ENCODE data around the gene FKTN. TPM values are rescaled to one million over a fixed set of nuclear protein-coding genes. Genes with fewer than 3 reads are reported as not detected.

Gene FKTN
- total RNA-seq, 1 experiment from 2014 or later: 10.4 TPM

DNA sequence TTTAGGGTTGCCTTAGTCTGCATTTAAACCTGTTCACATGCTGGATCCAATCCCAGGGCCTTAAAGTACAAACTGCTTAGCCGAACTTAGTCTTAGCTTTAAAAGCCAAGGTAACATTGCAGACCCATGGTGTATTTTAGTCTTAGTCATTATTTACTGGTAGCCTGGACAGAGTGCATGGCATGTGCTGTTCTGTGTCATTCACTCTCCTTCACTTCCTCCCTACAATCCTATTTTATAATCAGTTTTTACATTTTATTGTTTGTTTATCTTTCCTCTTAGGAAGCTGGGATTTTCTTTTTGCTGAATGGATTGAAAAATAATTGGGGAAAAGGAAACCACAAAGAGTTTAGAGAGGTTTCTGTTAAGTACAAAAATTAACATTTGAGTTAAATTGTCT is 74.9 kb downstream of the FKTN start:
- DNase-seq (ENCODE audit: low read depth): no peak

- DNase-seq (ENCODE audit: low read depth): no peak
These were observed 75.5 kb downstream of the FKTN start for GRCh38 chr9:105633411-105633810.

DNA sequence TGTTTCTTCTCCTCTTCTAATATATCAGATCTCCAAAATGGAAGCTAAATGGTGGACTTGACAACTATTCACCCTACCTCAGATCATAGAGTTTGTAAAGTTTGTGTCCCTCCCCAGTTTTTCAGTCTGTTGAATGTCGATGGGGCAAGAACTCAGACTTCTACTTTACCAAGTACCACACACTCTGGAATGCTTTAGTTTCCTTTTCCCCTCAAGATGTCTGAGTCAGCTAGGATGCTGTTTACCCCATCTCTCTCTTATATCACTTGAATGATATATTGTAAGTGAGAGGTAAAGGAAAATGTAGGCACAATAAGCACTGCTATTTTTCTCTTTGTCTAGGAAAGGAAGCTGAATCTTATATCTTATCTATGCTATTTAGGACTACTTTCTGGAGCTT is 78.4 kb downstream of the FKTN start:
- no peak for DNase-seq (ENCODE audit: low read depth)

DNA sequence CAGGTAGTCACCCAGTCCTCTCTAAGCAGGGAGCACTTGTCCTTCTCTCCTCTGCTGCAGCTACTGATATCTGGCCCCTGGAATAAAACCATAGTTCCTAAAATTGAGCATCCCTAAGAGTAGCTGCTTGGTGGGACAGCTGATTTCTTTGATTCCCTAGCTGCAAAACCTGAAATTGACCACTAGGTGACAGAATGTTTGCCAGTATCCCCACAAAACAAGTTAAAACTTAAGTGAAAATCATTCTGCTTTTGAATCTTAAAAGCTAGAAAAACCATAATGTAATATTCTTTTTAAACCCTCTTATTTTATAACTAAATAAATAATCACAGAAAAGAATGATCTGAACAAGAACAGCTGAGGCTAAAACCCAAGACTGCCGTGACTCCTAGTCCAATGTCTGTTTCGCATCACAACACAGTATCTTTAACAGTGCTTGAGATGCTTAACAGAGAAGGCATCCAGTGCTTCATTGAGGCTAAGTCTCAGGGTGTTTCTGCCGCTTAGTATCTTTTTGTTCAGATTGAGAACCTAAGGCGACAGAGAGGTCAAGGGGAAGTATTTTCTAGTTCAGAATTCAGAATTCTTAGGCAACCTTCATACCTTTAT is 80.0 kb downstream of the FKTN start:
- DNase-seq (ENCODE audit: low read depth): peak; percentile 20

- DNase-seq (ENCODE audit: low read depth): no peak
These were observed 82.0 kb downstream of the FKTN start for GRCh38 chr9:105639936-105640335.

- no peak for DNase-seq (ENCODE audit: low read depth)
These were observed 85.9 kb downstream of the FKTN start for GRCh38 chr9:105643795-105644194.

DNA sequence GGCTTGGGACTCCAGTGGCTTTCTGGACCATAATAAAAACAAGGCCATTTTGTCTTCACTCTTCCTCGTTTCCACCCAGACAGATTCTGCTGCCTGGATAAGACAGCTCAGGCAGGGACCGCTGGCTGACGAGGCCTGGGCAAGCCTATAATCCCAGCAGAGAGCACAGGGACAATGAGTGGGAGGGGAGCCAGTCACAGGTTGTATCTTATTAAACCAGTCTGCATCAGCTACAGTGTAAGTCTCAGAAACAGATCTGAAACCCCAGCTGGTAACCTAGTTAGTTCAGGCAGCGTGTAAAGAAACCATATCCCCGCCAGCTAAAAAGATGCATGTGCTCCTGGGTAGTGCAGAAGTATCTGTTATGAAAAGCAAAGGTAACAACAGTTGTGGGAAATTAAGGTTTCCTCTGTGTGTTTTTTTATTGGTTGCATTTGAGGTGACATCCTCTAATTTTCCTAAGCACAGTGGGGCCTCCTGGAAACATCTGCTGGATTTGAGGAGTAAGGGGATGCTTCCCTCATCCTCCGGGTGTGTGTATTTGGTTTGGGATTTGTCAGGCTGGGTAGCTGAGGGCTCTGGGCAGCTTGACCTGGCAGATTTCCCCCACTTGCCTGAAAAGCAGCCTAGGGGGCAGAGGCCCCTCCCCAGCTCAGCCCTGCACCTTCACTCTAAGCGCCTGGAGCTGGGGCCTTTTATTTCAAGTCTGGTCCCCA is 89.1 kb downstream of the FKTN start:
- no peak for DNase-seq (ENCODE audit: low read depth)

DNA sequence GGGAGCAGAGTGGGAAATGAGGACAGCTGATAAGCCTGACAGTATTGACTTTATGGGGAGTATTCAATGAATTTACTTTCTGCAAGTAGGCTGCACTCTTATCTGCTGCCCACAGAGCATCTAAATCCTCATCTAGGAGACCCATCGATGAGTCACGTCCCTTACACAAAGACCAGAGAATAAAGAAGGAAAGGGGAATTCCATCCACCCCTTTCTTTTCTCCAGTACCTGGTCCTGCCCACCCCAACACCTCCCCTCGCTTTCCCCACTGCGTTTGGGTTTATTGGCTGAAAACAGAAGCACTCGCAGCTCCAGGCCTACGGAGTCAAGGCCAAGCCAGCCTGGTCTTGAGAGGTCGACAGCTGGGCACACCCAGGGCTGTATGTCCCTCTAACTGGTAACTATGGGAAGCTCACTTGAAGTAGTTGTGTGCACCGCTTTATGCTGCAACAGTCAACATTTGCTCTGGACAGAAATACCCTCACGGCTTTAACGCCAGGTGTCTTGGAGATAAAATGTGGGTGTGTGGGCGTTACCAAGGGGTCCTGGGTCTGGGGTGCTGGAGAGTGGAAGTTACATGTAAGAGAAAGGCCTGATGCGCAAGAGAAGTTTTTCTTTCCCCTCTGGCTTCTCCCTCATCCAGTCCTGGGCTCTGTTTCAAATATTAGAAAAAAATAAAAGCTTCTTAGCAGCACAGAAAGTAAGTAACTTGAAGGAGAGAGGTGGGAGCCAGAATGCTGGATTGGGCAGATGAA is 89.8 kb downstream of the FKTN start:
- DNase-seq (ENCODE audit: low read depth): peak; percentile 15

GRCh38 chr9:105651806-105652205 is 93.9 kb downstream of the FKTN start:
- DNase-seq (ENCODE audit: low read depth): no peak

GRCh38 chr9:105656131-105656921 is 98.4 kb downstream of the FKTN start:
- DNase-seq (ENCODE audit: low read depth): no peak

GRCh38 chr9:105658351-105658750 is 100.4 kb downstream of the FKTN start:
- no peak for DNase-seq (ENCODE audit: low read depth)

GRCh38 chr9:105661011-105661410 is 103.1 kb downstream of the FKTN start:
- DNase-seq (ENCODE audit: low read depth): no peak

DNA sequence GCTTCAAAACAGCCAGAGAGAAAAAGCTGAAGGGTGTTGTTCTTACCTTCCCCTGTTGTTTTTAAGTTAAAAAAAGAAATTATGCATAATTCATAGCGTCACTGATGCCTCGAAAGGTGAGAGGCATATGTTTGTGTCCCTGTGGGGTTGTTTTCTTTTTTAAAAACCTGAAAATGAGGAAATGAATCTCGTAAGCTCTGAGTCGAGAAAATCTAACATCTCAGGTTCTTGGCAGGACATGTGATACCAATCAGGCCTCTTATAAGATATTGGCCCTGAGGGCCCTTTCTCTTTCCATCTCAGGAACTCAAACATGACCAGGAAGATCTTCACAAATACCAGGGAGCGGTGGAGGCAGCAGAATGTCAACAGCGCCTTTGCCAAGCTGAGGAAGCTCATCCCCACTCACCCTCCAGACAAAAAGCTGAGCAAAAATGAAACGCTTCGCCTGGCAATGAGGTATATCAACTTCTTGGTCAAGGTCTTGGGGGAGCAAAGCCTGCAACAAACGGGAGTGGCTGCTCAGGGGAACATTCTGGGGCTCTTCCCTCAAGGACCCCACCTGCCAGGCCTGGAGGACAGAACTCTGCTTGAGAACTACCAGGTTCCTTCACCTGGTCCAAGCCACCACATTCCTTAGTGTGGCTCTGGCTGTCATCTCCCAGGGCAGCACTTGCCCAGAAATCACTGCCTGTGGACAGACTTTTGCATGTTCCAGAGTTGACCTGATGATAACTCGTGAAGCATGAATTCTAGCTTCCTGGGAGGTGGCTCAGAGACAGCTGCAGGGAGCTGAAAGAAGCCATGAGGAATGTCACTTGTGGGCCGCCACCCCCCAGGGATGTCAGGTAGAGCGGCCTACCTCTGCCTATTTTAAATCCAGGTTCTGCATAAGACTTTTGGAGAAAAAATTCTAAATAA is 104.5 kb downstream of the FKTN start, which contains the start of gene TAL2:
TSS of gene TAL2 (plus strand) at position 274 of the 921 bp plus-strand sequence. CDS start at position 314, 40 bp downstream.
- no peak for DNase-seq (ENCODE audit: low read depth)

GRCh38 chr9:105663914-105664313 is 106.0 kb downstream of the FKTN start:
- DNase-seq (ENCODE audit: low read depth): no peak

DNA sequence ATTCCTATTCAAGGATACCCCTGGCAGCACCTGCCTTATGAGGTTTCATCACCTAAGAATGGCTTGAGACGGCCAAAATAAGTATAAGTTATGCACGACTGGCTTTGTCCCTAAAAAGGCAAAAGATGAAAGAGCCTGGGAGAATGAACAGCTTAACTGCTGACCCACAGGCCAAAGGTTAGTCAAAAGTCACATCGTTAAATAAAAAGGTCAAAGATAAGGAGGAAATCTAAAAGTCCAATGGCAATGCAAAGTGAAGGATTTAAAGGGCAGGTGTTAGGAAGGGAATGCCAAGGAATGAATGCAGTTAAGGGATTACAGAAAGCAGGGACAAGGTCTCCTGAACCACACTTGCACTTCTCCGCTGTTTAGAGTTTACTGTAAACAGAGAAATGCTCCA is 109.9 kb downstream of the FKTN start:
- DNase-seq (ENCODE audit: low read depth): no peak

- no peak for DNase-seq (ENCODE audit: low read depth)
These were observed 112.4 kb downstream of the FKTN start for GRCh38 chr9:105670315-105670714.

DNA sequence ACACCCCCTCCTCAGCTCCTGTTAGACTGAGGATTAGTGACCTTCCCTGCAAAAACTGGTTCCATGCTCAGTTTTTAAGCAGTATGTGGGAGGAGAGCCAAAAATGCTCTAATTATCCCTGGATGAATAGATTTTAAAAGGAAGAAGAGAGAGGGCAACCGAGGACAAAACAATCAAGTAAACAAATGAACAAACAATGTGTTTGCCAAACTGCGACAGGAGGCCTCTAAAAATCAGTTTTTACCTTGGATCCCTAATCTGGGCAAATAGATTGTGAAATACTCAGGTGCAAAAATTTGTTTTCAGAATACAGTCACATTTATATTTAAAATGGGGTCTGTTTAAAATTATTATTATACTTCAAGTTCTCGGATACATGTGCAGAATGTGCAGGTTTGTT is 112.8 kb downstream of the FKTN start:
- DNase-seq (ENCODE audit: low read depth): no peak

DNA sequence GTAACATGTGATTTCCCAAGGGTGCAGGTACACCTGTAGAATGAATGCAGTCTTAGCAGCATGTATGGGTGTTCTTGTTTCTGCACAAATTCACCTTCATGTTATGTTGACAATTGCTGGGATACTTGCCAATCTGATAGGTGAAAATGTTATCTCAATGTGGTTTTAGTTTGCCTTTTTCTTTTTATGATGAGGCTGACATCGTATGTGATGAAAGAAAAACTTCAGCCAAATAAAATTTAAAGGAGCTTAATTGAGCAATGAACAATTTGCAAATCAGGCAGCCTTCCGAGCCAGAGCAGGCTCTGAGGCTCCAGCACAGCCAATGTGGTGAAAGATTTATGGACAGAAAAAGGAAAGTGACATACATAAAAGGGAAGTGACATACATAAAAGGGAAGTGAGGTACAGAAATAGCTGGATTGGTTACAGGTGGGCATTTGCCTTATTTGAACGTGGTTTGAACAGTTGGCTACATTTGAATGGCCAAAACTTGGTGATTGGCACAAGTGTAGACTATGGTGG is 114.8 kb downstream of the FKTN start:
- no peak for DNase-seq (ENCODE audit: low read depth)

GRCh38 chr9:105673850-105674387 is 116.0 kb downstream of the FKTN start:
- no peak for DNase-seq (ENCODE audit: low read depth)

DNA sequence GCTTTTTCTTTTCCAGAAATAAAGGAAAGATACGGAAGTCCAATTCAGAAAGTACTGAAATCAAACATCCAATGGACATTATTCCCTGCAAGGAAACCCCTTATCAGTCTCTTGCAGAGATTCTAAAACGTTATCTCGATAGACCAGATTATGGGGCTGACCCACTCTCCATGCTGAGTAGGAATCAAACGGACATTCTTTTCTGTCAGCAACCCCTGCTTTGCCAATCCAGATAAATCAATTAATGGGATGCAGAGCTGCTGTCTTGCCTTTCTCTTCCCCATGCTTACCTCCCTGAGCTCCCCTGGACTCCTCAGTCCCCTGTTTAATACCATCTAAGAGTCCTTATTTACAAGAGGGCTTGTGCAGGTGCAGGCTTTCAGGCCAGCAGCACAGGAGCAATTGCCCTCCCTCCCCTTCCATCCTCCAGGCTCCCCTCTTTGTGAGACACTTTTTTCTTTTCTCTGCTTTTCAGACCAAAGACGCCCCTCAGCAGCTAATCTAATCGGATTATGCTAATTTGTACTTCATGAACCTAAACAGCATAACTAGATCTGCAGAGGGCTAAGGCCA is 118.5 kb downstream of the FKTN start:
- DNase-seq (ENCODE audit: low read depth): no peak

All from HT1080 (cell line).